B cell (primary cell): Measurements from ENCODE around the gene PTPN7. TPM values are rescaled to one million over a fixed set of nuclear protein-coding genes. Genes with fewer than 3 reads are reported as not detected.

Experiments
- ATAC-seq: fragments of 200-7000 bp; cut with Tn5 transposase; one replicate; pipeline ENCODE4 v1.10.0; 2021; ENCODE audit warnings: low read depth, mild to moderate bottlenecking, moderate number of reproducible peaks, moderate library complexity
- CTCF ChIA-PET: fragments of 350-600 bp; sonication (Branson Sonifier 250); formaldehyde crosslinking; loops from one replicate; lab custom pipeline; 2021; ENCODE audit warnings: antibody characterized with exemption, inconsistent platforms; lab: Charles Lee
- POLR2A ChIA-PET: fragments of 350-600 bp; sonication (Branson Sonifier 250); formaldehyde crosslinking; loops from one replicate; lab custom pipeline; 2021; ENCODE audit warnings: antibody characterized with exemption; lab: Charles Lee
- DNase-seq: peaks from one replicate; pipeline ENCODE4 v3.0.0; 2013
- H2AFZ ChIP-seq: 2 replicates; pipeline ENCODE4 v1.6.1; 2012; ENCODE audit warnings: mild to moderate bottlenecking, low read depth, low read length; ENCODE audit not compliant: insufficient read depth, poor library complexity, severe bottlenecking
- H3K27ac ChIP-seq, 2 donors: 1 replicate in 1 of 2; 2 replicates in 1 of 2; pipeline ENCODE4 v1.5.1; 2012 to 2013; ENCODE audit warnings: low read length in 2 of 2, mild to moderate bottlenecking in 2 of 2, moderate library complexity in 1 of 2
- H3K27me3 ChIP-seq, 4 experiments: fragments of 200-600 bp in 1 of 4; sonication (generic) in 1 of 4; replicated peaks in 1 of 4; 1 replicate in 2 of 4; 2 replicates in 2 of 4; pipeline versions ENCODE4 v1.6.1 to v1.7.0; 2013 to 2016; ENCODE audit warnings: low read length in 3 of 4, mild to moderate bottlenecking in 2 of 4, mixed read lengths in 1 of 4, moderate library complexity in 1 of 4; ENCODE audit not compliant: insufficient read depth in 4 of 4, control insufficient read depth in 3 of 4; ENCODE audit errors: control extremely low read depth in 1 of 4
- H3K36me3 ChIP-seq, 2 experiments: replicated peaks in 1 of 2; 1 replicate in 1 of 2; 2 replicates in 1 of 2; pipeline versions ENCODE4 v1.6.1 to v1.7.1; 2013; ENCODE audit warnings: low read length in 1 of 2; ENCODE audit not compliant: insufficient read depth in 2 of 2, control insufficient read depth in 1 of 2; ENCODE audit errors: control extremely low read depth in 1 of 2, extremely low read depth in 1 of 2
- H3K4me1 ChIP-seq, 2 donors: fragments of 200-600 bp in 1 of 2; sonication (generic) in 1 of 2; 1 replicate in 1 of 2; 2 replicates in 1 of 2; pipeline versions ENCODE4 v1.5.1 to v1.6.1; 2013 to 2017; ENCODE audit warnings: low read length in 2 of 2; ENCODE audit not compliant: control insufficient read depth in 2 of 2, insufficient read depth in 2 of 2
- H3K4me2 ChIP-seq: replicated peaks from 2 replicates; pipeline ENCODE3; 2012; ENCODE audit warnings: mild to moderate bottlenecking, low read depth, low read length; ENCODE audit not compliant: poor library complexity, severe bottlenecking
- H3K4me3 ChIP-seq, 5 experiments: fragments of 200-600 bp in 1 of 5; sonication (generic) in 1 of 5; 1 replicate in 3 of 5; 2 replicates in 2 of 5; pipeline versions ENCODE4 v1.5.1 to v1.7.0; 2011 to 2016; ENCODE audit warnings: low read length in 4 of 5, mild to moderate bottlenecking in 4 of 5, low read depth in 2 of 5, control low read depth in 1 of 5, moderate library complexity in 1 of 5; ENCODE audit not compliant: insufficient read depth in 1 of 5; ENCODE audit errors: control extremely low read depth in 1 of 5, extremely low read depth in 1 of 5
- H3K79me2 ChIP-seq: fragments of 200-600 bp; sonication (generic); one replicate; pipeline ENCODE4 v1.6.0; 2016; ENCODE audit warnings: low read length; ENCODE audit not compliant: control insufficient read depth, insufficient read depth
- H3K9ac ChIP-seq: fragments of 200-600 bp; sonication (generic); 2 replicates; pipeline ENCODE4 v1.6.1; 2017; ENCODE audit warnings: mild to moderate bottlenecking, low read length, moderate library complexity
- H3K9me3 ChIP-seq, 3 donors: one replicate each; pipeline versions ENCODE4 v1.6.1 to v1.7.1; 2013; ENCODE audit warnings: low read length in 2 of 3; ENCODE audit not compliant: control insufficient read depth in 2 of 3, insufficient read depth in 1 of 3; ENCODE audit errors: control extremely low read depth in 1 of 3
- H4K20me1 ChIP-seq: 2 replicates; pipeline ENCODE4 v1.6.0; 2012; ENCODE audit warnings: mild to moderate bottlenecking, low read length; ENCODE audit not compliant: insufficient read depth, control insufficient read depth, poor library complexity, severe bottlenecking
- H3K27ac Mint-ChIP-seq: one replicate; pipeline ENCODE4 v1.8.0; 2021; ENCODE audit warnings: mixed read lengths
- H3K27me3 Mint-ChIP-seq: one replicate; pipeline ENCODE4 v1.8.0; 2021; ENCODE audit warnings: mixed read lengths
- H3K4me1 Mint-ChIP-seq: one replicate; pipeline ENCODE4 v1.8.0; 2021; ENCODE audit warnings: mixed read lengths
- H3K4me3 Mint-ChIP-seq: one replicate; pipeline ENCODE4 v1.8.0; 2021; ENCODE audit warnings: mixed read lengths
- H3K9me3 Mint-ChIP-seq: one replicate; pipeline ENCODE4 v1.8.0; 2022; ENCODE audit warnings: mixed read lengths; ENCODE audit not compliant: insufficient read depth
- CTCF ChIP-seq: fragments of 200-600 bp; IDR thresholded peaks from one replicate; pipeline ENCODE4 v1.8.0; 2022; ENCODE audit warnings: antibody characterized with exemption, mild to moderate bottlenecking
- EZH2 ChIP-seq: IDR thresholded peaks from 2 replicates; pipeline ENCODE4 v1.6.1; 2012; ENCODE audit warnings: borderline replicate concordance, low read depth, mild to moderate bottlenecking, moderate library complexity, low read length; ENCODE audit not compliant: insufficient read depth, poor library complexity, severe bottlenecking
- WGBS: methylation state at CpG from one replicate; pipeline ENCODE4 v1.1.5; 2013; ENCODE audit warnings: missing lambda C conversion rate; ENCODE audit not compliant: insufficient coverage; 5-methylcytosine and 5-hydroxymethylcytosine counted together
- intact Hi-C: fragments of 100-400 bp; cut with micrococcal nuclease; formaldehyde crosslinking; loops from one replicate; pipeline ENCODE4 v1.10.0; 2022
- polyA plus RNA-seq: library from polyadenylated mRNA; depleted of rRNA; stranded (reverse); fragments of >200 nt; gene quantifications from 2 replicates; pipeline ENCODE4 v1.2.3, GENCODE V29; 2012
- total RNA-seq, 2 donors: library from RNA; stranded (reverse); fragments of 120-200 nt in 1 of 2; gene quantifications; 1 replicate in 1 of 2; 2 replicates in 1 of 2; pipeline versions ENCODE4 v1.2.3 to v1.2.4, GENCODE V29; 2013 to 2022

The PTPN7 gene
- total and polyA plus RNA-seq, 2 donors (not counting 1 experiment from before 2014, with no cell fraction given): 16.0 to 37.5 TPM

- WGBS: 93% methylated on average over 4 of the region's 4 CpGs
- Mint-ChIP-seq H3K27ac (no peak overlapping the region), H3K4me1 (peaks cover 11% of the 10 kb centered on the region), H3K9me3 (no peaks in the 10 kb centered on the region), H3K27me3 (peaks cover 42% of the 10 kb centered on the region), H3K4me3 (no peak overlapping the region)
- Histone ChIP-seq H4K20me1 (no peaks in the 10 kb centered on the region), H3K9me3 (no peaks in the 10 kb centered on the region), H3K4me2 (no peak overlapping the region), H3K27ac (no peak overlapping the region), H3K4me3 (no peak overlapping the region), H3K79me2 (no peaks in the 10 kb centered on the region), H2AFZ (no peak overlapping the region), H3K27me3 (peaks cover 0 to 20% (median 3%) of the 10 kb centered on the region in 4 experiments), H3K36me3 (no peaks in the 10 kb centered on the region), H3K9ac (no peak overlapping the region), H3K4me1 (peaks cover 5 to 7% of the 10 kb centered on the region in 2 donors)
- DNase-seq (no peak), ATAC-seq (no peak)
- CTCF ChIA-PET: interaction anchor here (1.6 to 2.0 kb wide), 2 partner anchors 10 to 116 kb away, joined by 4 to 9 read pairs; no protein-coding TSS in a partner anchor
- intact Hi-C loops: no loop called here
- TF ChIP-seq EZH2 (no peak), CTCF (no peak)
- POLR2A ChIA-PET: no interaction called here
Measured at GRCh38 chr1:202200112-202200548, 39.7 kb upstream of the PTPN7 start.

- intact Hi-C loops: no loop called here
- H3K79me2 ChIP-seq: no peaks in the 10 kb centered on the region
- POLR2A ChIA-PET: no interaction called here
- no peak overlapping the region for H3K9ac ChIP-seq
- DNase-seq (no peak), ATAC-seq (no peak)
- peaks cover 0 to 26% (median 4%) of the 10 kb centered on the region in 4 experiments for H3K27me3 ChIP-seq
- no peaks in the 10 kb centered on the region for H4K20me1 ChIP-seq
- peaks cover 50% of the 10 kb centered on the region for H3K27me3 Mint-ChIP-seq
- no peaks in the 10 kb centered on the region for H3K9me3 ChIP-seq
- H3K27ac ChIP-seq: no peak overlapping the region
- H3K27ac Mint-ChIP-seq: no peak overlapping the region
- no peak overlapping the region for H3K4me3 ChIP-seq
- 6% methylated on average over 8 of the region's 16 CpGs for WGBS
- H3K9me3 Mint-ChIP-seq: no peaks in the 10 kb centered on the region
- no peak overlapping the region for H2AFZ ChIP-seq
- H3K4me1 ChIP-seq: peaks cover 6 to 13% of the 10 kb centered on the region in 2 donors
- TF ChIP-seq EZH2 (no peak), CTCF (no peak)
- peaks cover 20% of the 10 kb centered on the region for H3K4me1 Mint-ChIP-seq
- CTCF ChIA-PET: interaction anchor here (0.5 to 2.0 kb wide), 3 partner anchors 10 to 520 kb away, joined by 3 to 9 read pairs (median 4); no protein-coding TSS in a partner anchor
- H3K4me3 Mint-ChIP-seq: no peak overlapping the region
- no peaks in the 10 kb centered on the region for H3K36me3 ChIP-seq
- no peak overlapping the region for H3K4me2 ChIP-seq
Measured at GRCh38 chr1:202199040-202199889, 38.9 kb upstream of the PTPN7 start.
